Suprapubic skin (tissue), 3 donors: ENCODE data around the gene PPP2R2C.

ENCODE experiments used
- CTCF ChIP-seq, 2 donors: fragments of 200-600 bp in 1 of 2; fragments of 450-650 bp in 1 of 2; sonication (generic) in 1 of 2; IDR thresholded peaks; one replicate each; pipeline ENCODE4 v1.5.1; 2016 to 2019; ENCODE audit warnings: antibody characterized with exemption in 2 of 2, mild to moderate bottlenecking in 1 of 2, moderate library complexity in 1 of 2
- EP300 ChIP-seq: sonication (generic); formaldehyde crosslinking; IDR thresholded peaks from one replicate; pipeline ENCODE4 v1.6.1; 2017; ENCODE audit warnings: antibody characterized with exemption
- POLR2A ChIP-seq, 2 donors: fragments of 450-650 bp; IDR thresholded peaks; one replicate each; pipeline ENCODE4 v1.6.1; 2017; ENCODE audit warnings: antibody characterized with exemption in 2 of 2, mild to moderate bottlenecking in 2 of 2, moderate library complexity in 2 of 2

GRCh38 chr4:6470502-6471306 is 1.7 kb downstream of the PPP2R2C start:
- TF ChIP-seq CTCF (IDR thresholded peaks at IDR 0.05), result no peak
- TF ChIP-seq EP300, result no peak
- no peak for TF ChIP-seq POLR2A (IDR thresholded peaks at IDR 0.05)
